WTC11 (cell line): ENCODE measurements around the gene WDR1. TPM values are rescaled to one million over a fixed set of nuclear protein-coding genes. Genes with fewer than 3 reads are reported as not detected.

Experiments
- ATAC-seq: fragments of 200-7000 bp; cut with Tn5 transposase; 2 replicates; pipeline ENCODE4 v1.10.0; 2021; ENCODE audit warnings: mild to moderate bottlenecking, moderate library complexity
- CTCF ChIA-PET: fragments of 300-600 bp; sonication (Branson Sonifier 250); formaldehyde crosslinking; loops from one replicate; lab custom pipeline; 2021; ENCODE audit warnings: antibody characterized with exemption; lab: Charles Lee
- POLR2A ChIA-PET: fragments of 350-600 bp; sonication (Branson Sonifier 250); formaldehyde crosslinking; loops from one replicate; lab custom pipeline; 2021; ENCODE audit warnings: antibody characterized with exemption; lab: Charles Lee
- DNase-seq: peaks from one replicate; pipeline ENCODE4 v3.0.0; 2021; ENCODE audit warnings: low spot score
- H3K27ac Mint-ChIP-seq: 2 replicates; pipeline ENCODE4 v1.8.0; 2021; ENCODE audit warnings: mixed read lengths
- H3K27me3 Mint-ChIP-seq: 2 replicates; pipeline ENCODE4 v1.8.0; 2021; ENCODE audit warnings: low read depth, mild to moderate bottlenecking, moderate library complexity, mixed read lengths
- H3K36me3 Mint-ChIP-seq: 2 replicates; pipeline ENCODE4 v1.8.0; 2021; ENCODE audit warnings: mixed read lengths
- H3K4me1 Mint-ChIP-seq: 2 replicates; pipeline ENCODE4 v1.8.0; 2022; ENCODE audit warnings: mixed read lengths
- H3K4me3 Mint-ChIP-seq: 2 replicates; pipeline ENCODE4 v1.8.0; 2021; ENCODE audit warnings: mild to moderate bottlenecking, moderate library complexity, mixed read lengths
- H3K9me3 Mint-ChIP-seq: 2 replicates; pipeline ENCODE4 v1.8.0; 2021; ENCODE audit warnings: mixed read lengths
- CTCF ChIP-seq: fragments of 200-600 bp; IDR thresholded peaks from 2 replicates; pipeline ENCODE4 v1.8.0; 2022; ENCODE audit warnings: antibody characterized with exemption
- ESRRA ChIP-seq: sonication (generic); formaldehyde crosslinking; IDR thresholded peaks from 2 replicates; pipeline ENCODE4 v1.8.1; 2022; ENCODE audit warnings: mild to moderate bottlenecking, missing genetic modification reagents, borderline replicate concordance
- MXD4 ChIP-seq: fragments of 250-450 bp; sonication (Bioruptor Pico); IDR thresholded peaks from 2 replicates; pipeline ENCODE4 v1.8.0; 2021; ENCODE audit warnings: mild to moderate bottlenecking, moderate library complexity, borderline replicate concordance
- NFYB ChIP-seq: sonication (generic); formaldehyde crosslinking; conservative IDR thresholded peaks from 2 replicates; pipeline ENCODE4 v1.8.0; 2022; ENCODE audit warnings: low read depth, missing genetic modification reagents
- NR1H2 ChIP-seq: sonication (generic); formaldehyde crosslinking; IDR thresholded peaks from 2 replicates; pipeline ENCODE4 v1.9.0; 2021; ENCODE audit warnings: mild to moderate bottlenecking, moderate library complexity, missing genetic modification reagents
- NR3C1 ChIP-seq: sonication (generic); formaldehyde crosslinking; conservative IDR thresholded peaks from 2 replicates; pipeline ENCODE4 v1.8.1; 2023; ENCODE audit warnings: low read depth, mild to moderate bottlenecking, missing genetic modification reagents
- OVOL2 ChIP-seq: fragments of 250-450 bp; sonication (Bioruptor Pico); IDR thresholded peaks from 2 replicates; pipeline ENCODE4 v1.9.0; 2021; ENCODE audit warnings: mild to moderate bottlenecking, borderline replicate concordance
- STAT6 ChIP-seq: sonication (generic); formaldehyde crosslinking; conservative IDR thresholded peaks from 2 replicates; pipeline ENCODE4 v1.8.1; 2023; ENCODE audit warnings: mild to moderate bottlenecking, low read depth, missing genetic modification reagents, moderate library complexity
- TEAD4 ChIP-seq: sonication (generic); formaldehyde crosslinking; IDR thresholded peaks from 2 replicates; pipeline ENCODE4 v1.8.0; 2022; ENCODE audit warnings: mild to moderate bottlenecking, missing genetic modification reagents
- ZNF263 ChIP-seq: sonication (generic); formaldehyde crosslinking; IDR thresholded peaks from 2 replicates; pipeline ENCODE4 v1.8.1; 2022; ENCODE audit warnings: low read depth, mild to moderate bottlenecking, moderate library complexity, missing genetic modification reagents
- total RNA-seq: library from RNA; stranded (reverse); gene quantifications from 3 replicates; pipeline ENCODE4 v1.2.3, GENCODE V29; 2021
- TF ChIP-seq, protein P1 (sequence below): sonication (generic); formaldehyde crosslinking; IDR thresholded peaks from 2 replicates; pipeline ENCODE4 v1.8.0; 2022; ENCODE audit warnings: mild to moderate bottlenecking, missing genetic modification reagents
- TF ChIP-seq, protein P2 (sequence below): sonication (generic); formaldehyde crosslinking; IDR thresholded peaks from 2 replicates; pipeline ENCODE4 v1.8.1; 2023; ENCODE audit warnings: mild to moderate bottlenecking, moderate library complexity, missing genetic modification reagents
- TF ChIP-seq, protein P3 (sequence below): fragments of 250-450 bp; sonication (Bioruptor Pico); IDR thresholded peaks from 2 replicates; pipeline ENCODE4 v2.1.2; 2022; ENCODE audit warnings: mild to moderate bottlenecking, moderate library complexity
- TF ChIP-seq, protein P4 (sequence below): sonication (generic); formaldehyde crosslinking; IDR thresholded peaks from 2 replicates; pipeline ENCODE4 v1.8.1; 2023; ENCODE audit warnings: mild to moderate bottlenecking, missing genetic modification reagents

WDR1 gene
- total RNA-seq, 1 experiment from 2014 or later = 288 TPM

GRCh38 chr4:10050261-10050661 lies 66.3 kb downstream of the WDR1 start:
- ChIA-PET CTCF (interaction anchor here (1.1 to 1.9 kb wide), 3 partner anchors 13 to 91 kb away, joined by 4 read pairs; no protein-coding TSS in a partner anchor), POLR2A (no interaction called here)
- H3K4me3 Mint-ChIP-seq = no peak overlapping the region
- H3K9me3 Mint-ChIP-seq = peaks cover 17% of the 10 kb centered on the region
- TF ChIP-seq CTCF = no peak
- TF ChIP-seq TEAD4 (CRISPR knock-in tag) = no peak
- TF ChIP-seq, protein P1, sequence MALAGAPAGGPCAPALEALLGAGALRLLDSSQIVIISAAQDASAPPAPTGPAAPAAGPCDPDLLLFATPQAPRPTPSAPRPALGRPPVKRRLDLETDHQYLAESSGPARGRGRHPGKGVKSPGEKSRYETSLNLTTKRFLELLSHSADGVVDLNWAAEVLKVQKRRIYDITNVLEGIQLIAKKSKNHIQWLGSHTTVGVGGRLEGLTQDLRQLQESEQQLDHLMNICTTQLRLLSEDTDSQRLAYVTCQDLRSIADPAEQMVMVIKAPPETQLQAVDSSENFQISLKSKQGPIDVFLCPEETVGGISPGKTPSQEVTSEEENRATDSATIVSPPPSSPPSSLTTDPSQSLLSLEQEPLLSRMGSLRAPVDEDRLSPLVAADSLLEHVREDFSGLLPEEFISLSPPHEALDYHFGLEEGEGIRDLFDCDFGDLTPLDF = no peak
- TF ChIP-seq, protein P2, sequence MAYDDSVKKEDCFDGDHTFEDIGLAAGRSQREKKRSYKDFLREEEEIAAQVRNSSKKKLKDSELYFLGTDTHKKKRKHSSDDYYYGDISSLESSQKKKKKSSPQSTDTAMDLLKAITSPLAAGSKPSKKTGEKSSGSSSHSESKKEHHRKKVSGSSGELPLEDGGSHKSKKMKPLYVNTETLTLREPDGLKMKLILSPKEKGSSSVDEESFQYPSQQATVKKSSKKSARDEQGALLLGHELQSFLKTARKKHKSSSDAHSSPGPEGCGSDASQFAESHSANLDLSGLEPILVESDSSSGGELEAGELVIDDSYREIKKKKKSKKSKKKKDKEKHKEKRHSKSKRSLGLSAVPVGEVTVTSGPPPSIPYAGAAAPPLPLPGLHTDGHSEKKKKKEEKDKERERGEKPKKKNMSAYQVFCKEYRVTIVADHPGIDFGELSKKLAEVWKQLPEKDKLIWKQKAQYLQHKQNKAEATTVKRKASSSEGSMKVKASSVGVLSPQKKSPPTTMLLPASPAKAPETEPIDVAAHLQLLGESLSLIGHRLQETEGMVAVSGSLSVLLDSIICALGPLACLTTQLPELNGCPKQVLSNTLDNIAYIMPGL (CRISPR knock-in tag) = no peak
- TF ChIP-seq OVOL2 (CRISPR knock-in tag) = no peak
- no peak for TF ChIP-seq NR1H2 (CRISPR knock-in tag)
- TF ChIP-seq STAT6 (CRISPR knock-in tag) = no peak
- TF ChIP-seq NR3C1 = no peak
- TF ChIP-seq, protein P3, sequence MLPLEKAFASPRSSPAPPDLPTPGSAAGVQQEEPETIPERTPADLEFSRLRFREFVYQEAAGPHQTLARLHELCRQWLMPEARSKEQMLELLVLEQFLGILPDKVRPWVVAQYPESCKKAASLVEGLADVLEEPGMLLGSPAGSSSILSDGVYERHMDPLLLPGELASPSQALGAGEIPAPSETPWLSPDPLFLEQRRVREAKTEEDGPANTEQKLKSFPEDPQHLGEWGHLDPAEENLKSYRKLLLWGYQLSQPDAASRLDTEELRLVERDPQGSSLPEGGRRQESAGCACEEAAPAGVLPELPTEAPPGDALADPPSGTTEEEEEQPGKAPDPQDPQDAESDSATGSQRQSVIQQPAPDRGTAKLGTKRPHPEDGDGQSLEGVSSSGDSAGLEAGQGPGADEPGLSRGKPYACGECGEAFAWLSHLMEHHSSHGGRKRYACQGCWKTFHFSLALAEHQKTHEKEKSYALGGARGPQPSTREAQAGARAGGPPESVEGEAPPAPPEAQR (CRISPR knock-in tag) = no peak
- TF ChIP-seq MXD4 (CRISPR knock-in tag) = no peak
- TF ChIP-seq, protein P4, sequence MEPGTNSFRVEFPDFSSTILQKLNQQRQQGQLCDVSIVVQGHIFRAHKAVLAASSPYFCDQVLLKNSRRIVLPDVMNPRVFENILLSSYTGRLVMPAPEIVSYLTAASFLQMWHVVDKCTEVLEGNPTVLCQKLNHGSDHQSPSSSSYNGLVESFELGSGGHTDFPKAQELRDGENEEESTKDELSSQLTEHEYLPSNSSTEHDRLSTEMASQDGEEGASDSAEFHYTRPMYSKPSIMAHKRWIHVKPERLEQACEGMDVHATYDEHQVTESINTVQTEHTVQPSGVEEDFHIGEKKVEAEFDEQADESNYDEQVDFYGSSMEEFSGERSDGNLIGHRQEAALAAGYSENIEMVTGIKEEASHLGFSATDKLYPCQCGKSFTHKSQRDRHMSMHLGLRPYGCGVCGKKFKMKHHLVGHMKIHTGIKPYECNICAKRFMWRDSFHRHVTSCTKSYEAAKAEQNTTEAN (CRISPR knock-in tag) = no peak
- no peak for TF ChIP-seq ESRRA
- TF ChIP-seq ZNF263 (CRISPR knock-in tag) = no peak
- no peak for TF ChIP-seq NFYB (CRISPR knock-in tag)
- 0 out of 2 replicates have a peak overlapping the region, but pooled peaks have one; percentile 13 for H3K27ac Mint-ChIP-seq
- H3K27me3 Mint-ChIP-seq = no peaks in the 10 kb centered on the region; the same call in 1 of the 2 replicates
- H3K4me1 Mint-ChIP-seq = peaks cover 24% of the 10 kb centered on the region
- ATAC-seq (peak; percentile 60), DNase-seq (no peak)
- no peaks in the 10 kb centered on the region for H3K36me3 Mint-ChIP-seq
